ENCODE results near the gene MEGF9. TPM values are rescaled to one million over a fixed set of nuclear protein-coding genes. Genes with fewer than 3 reads are reported as not detected.

Gene MEGF9
- total RNA-seq, 1 donor from 2014 or later = 2.6 TPM

DNA sequence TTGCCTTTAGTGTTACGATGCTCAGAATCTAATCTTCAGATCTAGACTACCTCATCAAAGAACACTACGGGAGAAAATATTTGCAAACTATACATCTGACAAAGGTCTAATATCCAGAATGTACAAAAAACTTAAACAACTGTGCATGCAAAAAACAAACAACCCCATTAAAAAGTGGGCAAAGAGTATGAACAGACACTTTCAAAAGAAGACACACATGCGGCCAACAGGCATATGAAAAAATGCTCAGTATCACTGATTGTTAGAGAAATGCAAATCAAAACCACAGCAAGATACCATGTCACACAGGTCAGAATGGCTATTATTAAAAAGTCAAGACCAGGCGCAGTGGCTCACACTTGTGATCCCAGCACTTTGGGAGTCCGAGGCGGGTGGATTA, 31.0 kb upstream of the MEGF9 start:
- DNase-seq (ENCODE audit: low spot score) = no peak

GRCh38 chr9:120742951-120743416, 28.7 kb upstream of the MEGF9 start:
- Mint-ChIP-seq H3K27ac (ENCODE audit: unreplicated experiment) (no peak overlapping the region), H3K36me3 (ENCODE audit: low read depth, unreplicated experiment) (no peaks in the 10 kb centered on the region), H3K9me3 (ENCODE audit: unreplicated experiment) (no peaks in the 10 kb centered on the region), H3K4me1 (ENCODE audit: unreplicated experiment) (no peaks in the 10 kb centered on the region), H3K27me3 (ENCODE audit: unreplicated experiment) (peaks cover 2% of the 10 kb centered on the region), H3K4me3 (ENCODE audit: unreplicated experiment) (no peak overlapping the region)
- TF ChIP-seq CTCF (IDR thresholded peaks at IDR 0.05; ENCODE audit: unreplicated experiment) = peak; percentile 61
- no peak for DNase-seq (ENCODE audit: low spot score)

More for the DNA sequence above, 31.0 kb upstream of the MEGF9 start:
- H3K27me3 Mint-ChIP-seq (ENCODE audit: unreplicated experiment) = peaks cover 2% of the 10 kb centered on the region
- no peaks in the 10 kb centered on the region for H3K9me3 Mint-ChIP-seq (ENCODE audit: unreplicated experiment)
- no peak overlapping the region for H3K27ac Mint-ChIP-seq (ENCODE audit: unreplicated experiment)
- H3K4me1 Mint-ChIP-seq (ENCODE audit: unreplicated experiment) = no peaks in the 10 kb centered on the region
- H3K4me3 Mint-ChIP-seq (ENCODE audit: unreplicated experiment) = no peak overlapping the region
- no peak for TF ChIP-seq CTCF (IDR thresholded peaks at IDR 0.05; ENCODE audit: unreplicated experiment)
- no peaks in the 10 kb centered on the region for H3K36me3 Mint-ChIP-seq (ENCODE audit: low read depth, unreplicated experiment)

DNA sequence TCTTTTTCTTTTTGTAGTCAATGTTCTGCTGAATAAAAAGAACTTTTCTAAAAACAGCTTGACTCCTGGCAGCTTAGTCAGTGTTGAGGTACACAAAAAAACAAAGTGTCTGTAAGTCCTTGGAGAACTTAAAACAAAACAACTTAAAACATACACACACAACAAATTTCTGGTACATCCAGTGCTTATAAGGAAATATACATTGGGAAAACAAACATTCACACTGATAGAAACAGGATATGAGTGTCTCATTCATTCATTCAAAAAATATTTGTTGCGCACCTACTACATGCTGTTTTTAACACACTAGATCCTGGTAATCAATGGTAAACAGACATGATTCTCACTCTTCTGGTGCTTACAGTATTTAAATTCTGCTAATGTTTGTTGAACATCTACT, 27.4 kb upstream of the MEGF9 start:
- no peaks in the 10 kb centered on the region for H3K36me3 Mint-ChIP-seq (ENCODE audit: low read depth, unreplicated experiment)
- H3K4me3 Mint-ChIP-seq (ENCODE audit: unreplicated experiment) = no peak overlapping the region
- peaks cover 2% of the 10 kb centered on the region for H3K27me3 Mint-ChIP-seq (ENCODE audit: unreplicated experiment)
- no peak for DNase-seq (ENCODE audit: low spot score)
- no peak for TF ChIP-seq CTCF (IDR thresholded peaks at IDR 0.05; ENCODE audit: unreplicated experiment)
- H3K4me1 Mint-ChIP-seq (ENCODE audit: unreplicated experiment) = no peaks in the 10 kb centered on the region
- H3K27ac Mint-ChIP-seq (ENCODE audit: unreplicated experiment) = no peak overlapping the region
- no peaks in the 10 kb centered on the region for H3K9me3 Mint-ChIP-seq (ENCODE audit: unreplicated experiment)

- H3K4me3 Mint-ChIP-seq (ENCODE audit: unreplicated experiment) = no peak overlapping the region
- no peak overlapping the region for H3K27ac Mint-ChIP-seq (ENCODE audit: unreplicated experiment)
- DNase-seq (ENCODE audit: low spot score) = no peak
- no peaks in the 10 kb centered on the region for H3K9me3 Mint-ChIP-seq (ENCODE audit: unreplicated experiment)
- no peaks in the 10 kb centered on the region for H3K4me1 Mint-ChIP-seq (ENCODE audit: unreplicated experiment)
- no peak for TF ChIP-seq CTCF (IDR thresholded peaks at IDR 0.05; ENCODE audit: unreplicated experiment)
- no peaks in the 10 kb centered on the region for H3K36me3 Mint-ChIP-seq (ENCODE audit: low read depth, unreplicated experiment)
- peaks cover 2% of the 10 kb centered on the region for H3K27me3 Mint-ChIP-seq (ENCODE audit: unreplicated experiment)
These were observed 26.9 kb upstream of the MEGF9 start for GRCh38 chr9:120741191-120741590.

GRCh38 chr9:120740132-120740531, 25.9 kb upstream of the MEGF9 start:
- TF ChIP-seq CTCF (IDR thresholded peaks at IDR 0.05; ENCODE audit: unreplicated experiment) = no peak
- DNase-seq (ENCODE audit: low spot score) = no peak
- Mint-ChIP-seq H3K27me3 (ENCODE audit: unreplicated experiment) (no peaks in the 10 kb centered on the region), H3K27ac (ENCODE audit: unreplicated experiment) (no peak overlapping the region), H3K9me3 (ENCODE audit: unreplicated experiment) (no peaks in the 10 kb centered on the region), H3K4me1 (ENCODE audit: unreplicated experiment) (no peaks in the 10 kb centered on the region), H3K36me3 (ENCODE audit: low read depth, unreplicated experiment) (no peaks in the 10 kb centered on the region), H3K4me3 (ENCODE audit: unreplicated experiment) (no peak overlapping the region)
